ENCODE data around the gene GRIK5. TPM values are rescaled to one million over a fixed set of nuclear protein-coding genes. Genes with fewer than 3 reads are reported as not detected.

Gene GRIK5
- total and polyA plus RNA-seq, 2 of the 8 experiments (the other 6 are each of a cell fraction or from before 2014, with no cell fraction given) = 17.8 to 42.9 TPM

GRCh38 chr19:42022616-42023015, 47.4 kb downstream of the GRIK5 start:
- DNase-seq (ENCODE audit: low read depth in 1 of 2, low spot score in 2 of 2) (no peak), FAIRE-seq (no peak)
- Histone ChIP-seq H3K23ac (ENCODE audit: insufficient read length) (no peak overlapping the region), H3K79me2 (ENCODE audit: control insufficient read depth in 1 of 2, insufficient read depth in 2 of 2, low read length in 2 of 2) (no peaks in the 10 kb centered on the region), H2AK5ac (ENCODE audit: low read depth, low read length) (no peak overlapping the region), H3K23me2 (ENCODE audit: low read depth, low read length) (no peaks in the 10 kb centered on the region), H2BK20ac (ENCODE audit: low read length) (no peak overlapping the region), H3K27ac (ENCODE audit: low read depth, low read length) (no peak overlapping the region), H3K4me2 (ENCODE audit: insufficient read depth in 1 of 2, low read depth in 2 of 2, low read length in 2 of 2) (no peak overlapping the region), H3K27me3 (replicated peaks in 1 of 4; ENCODE audit: control insufficient read depth in 3 of 4, extremely low read depth in 1 of 4, insufficient read depth in 3 of 4, low read length in 3 of 4) (no peaks in the 10 kb centered on the region), H4K20me1 (replicated peaks in 1 of 2; ENCODE audit: control insufficient read depth in 1 of 2, insufficient read depth in 2 of 2, low read length in 2 of 2) (peaks cover 2 to 3% of the 10 kb centered on the region in 2 experiments), H4K8ac (ENCODE audit: extremely low read depth, insufficient read depth, low read length) (no peak overlapping the region), H3K56ac (replicated peaks; ENCODE audit: insufficient read length, low read depth, low read length) (no peak overlapping the region), H2BK15ac (ENCODE audit: low read length) (no peak overlapping the region), H3K79me1 (ENCODE audit: low read depth, low read length) (no peaks in the 10 kb centered on the region), H3K4ac (replicated peaks; ENCODE audit: insufficient read length, low read depth, low read length) (no peak overlapping the region), H3K9me3 (ENCODE audit: insufficient read depth in 2 of 2, low read depth in 1 of 2, low read length in 1 of 2) (no peaks in the 10 kb centered on the region), H2BK5ac (ENCODE audit: low read depth, low read length) (0 out of 2 replicates have a peak overlapping the region, but pooled peaks have one; percentile 16), H2AFZ (ENCODE audit: low read length) (no peak overlapping the region), H3K4me3 (ENCODE audit: extremely low read depth in 1 of 4, insufficient read depth in 2 of 4, low read depth in 3 of 4, low read length in 4 of 4) (no peak overlapping the region), H2BK12ac (ENCODE audit: low read depth, low read length) (no peak overlapping the region; the same call in 1 of the 2 replicates), H3K9ac (replicated peaks in 1 of 4; ENCODE audit: extremely low read depth in 1 of 4, low read depth in 3 of 4, low read length in 3 of 4) (no peak overlapping the region; a peak in 1 of 7 replicates), H3K4me1 (replicated peaks in 1 of 4; ENCODE audit: control insufficient read depth in 3 of 4, insufficient read depth in 4 of 4, low read length in 3 of 4) (no peaks in the 10 kb centered on the region), H2BK120ac (replicated peaks; ENCODE audit: low read depth, low read length) (no peak overlapping the region), H4K5ac (ENCODE audit: insufficient read length, low read depth, low read length) (no peak overlapping the region), H4K91ac (replicated peaks; ENCODE audit: insufficient read length, low read length) (no peak overlapping the region), H3K36me3 (ENCODE audit: control insufficient read depth in 2 of 4, insufficient read depth in 4 of 4, low read length in 3 of 4) (peaks cover 2 to 11% (median 7%) of the 10 kb centered on the region in 4 experiments; a peak in 4 of 8 replicates), H3K18ac (ENCODE audit: extremely low read depth, low read length) (no peak overlapping the region), H3K14ac (ENCODE audit: insufficient read length) (no peak overlapping the region)
- POLR2A ChIA-PET (ENCODE audit: partially characterized antibody) = interaction anchor here (1.0 kb wide), 1 partner anchor 12 kb away, joined by 4 read pairs; no protein-coding TSS in a partner anchor
- WGBS, 2 experiments (ENCODE audit: extremely low coverage in 1 of 2, insufficient coverage in 1 of 2, insufficient read length in 1 of 2, insufficient replicate concordance in 2 of 2, low coverage in 1 of 2, low lambda C conversion rate in 2 of 2, missing lambda C conversion rate in 1 of 2) = 87% methylated on average over 5 of the region's 5 CpGs; no CpG with 5 or more reads in 1 of the 2 experiments
- TF ChIP-seq ZNF274 (IDR thresholded peaks at IDR 0.05; ENCODE audit: borderline replicate concordance, extremely low read depth, low read length) (no peak), JUND (IDR thresholded peaks at IDR 0.05; ENCODE audit: low read length) (no peak)
- CTCF ChIA-PET (ENCODE audit: partially characterized antibody) = interaction anchor here (1.0 to 3.3 kb wide), 12 partner anchors 8 to 183 kb away, joined by 3 to 21 read pairs (median 8); no protein-coding TSS in a partner anchor
